H1 (cell line): Measurements from ENCODE around the gene ERFE. TPM values are rescaled to one million over a fixed set of nuclear protein-coding genes. Genes with fewer than 3 reads are reported as not detected.

Experiments used
- CTCF ChIA-PET: fragments of 300-600 bp; sonication (Branson Sonifier 250); formaldehyde crosslinking; loops from one replicate; lab custom pipeline; 2021; ENCODE audit not compliant: partially characterized antibody; lab: Charles Lee
- POLR2A ChIA-PET: fragments of 300-600 bp; sonication (Branson Sonifier 250); formaldehyde crosslinking; loops from one replicate; lab custom pipeline; 2021; ENCODE audit warnings: inconsistent platforms; ENCODE audit not compliant: partially characterized antibody; lab: Charles Lee
- DNase-seq, 2 experiments: peaks; one replicate each; pipeline versions ENCODE4 v3.0.0 to v3.0.0-alpha.2; 2010 to 2022; ENCODE audit warnings: low spot score in 2 of 2, low read depth in 1 of 2, mixed read lengths in 1 of 2
- FAIRE-seq: peaks from 2 replicates; lab custom pipeline; 2011; peaks lifted over from hg19 to GRCh38; lab: Jason Lieb, UNC
- H2AFZ ChIP-seq: 2 replicates; pipeline ENCODE4 v1.8.1; 2012; ENCODE audit warnings: low read length, inconsistent platforms
- H2AK5ac ChIP-seq: 2 replicates; pipeline ENCODE4 v1.6.1; 2013; ENCODE audit warnings: low read depth, low read length
- H2BK120ac ChIP-seq: replicated peaks from 2 replicates; pipeline ENCODE3; 2013; ENCODE audit warnings: low read depth, low read length, inconsistent platforms
- H2BK12ac ChIP-seq: 2 replicates; pipeline ENCODE4 v1.6.1; 2013; ENCODE audit warnings: low read depth, low read length
- H2BK15ac ChIP-seq: 2 replicates; pipeline ENCODE4 v1.6.1; 2013; ENCODE audit warnings: low read length
- H2BK20ac ChIP-seq: 2 replicates; pipeline ENCODE4 v1.6.1; 2013; ENCODE audit warnings: low read length
- H2BK5ac ChIP-seq: 2 replicates; pipeline ENCODE4 v1.6.1; 2013; ENCODE audit warnings: low read depth, low read length
- H3K14ac ChIP-seq: 2 replicates; pipeline ENCODE4 v1.6.1; 2013; ENCODE audit warnings: inconsistent platforms; ENCODE audit not compliant: insufficient read length
- H3K18ac ChIP-seq: 2 replicates; pipeline ENCODE4 v1.6.1; 2013; ENCODE audit warnings: low read length; ENCODE audit errors: extremely low read depth
- H3K23ac ChIP-seq: 2 replicates; pipeline ENCODE4 v1.6.1; 2013; ENCODE audit warnings: inconsistent platforms; ENCODE audit not compliant: insufficient read length
- H3K23me2 ChIP-seq: 2 replicates; pipeline ENCODE4 v1.6.1; 2013; ENCODE audit warnings: low read depth, low read length
- H3K27ac ChIP-seq: 2 replicates; pipeline ENCODE4 v1.6.1; 2011; ENCODE audit warnings: low read depth, low read length, inconsistent platforms
- H3K27me3 ChIP-seq, 4 experiments: replicated peaks in 1 of 4; 1 replicate in 1 of 4; 2 replicates in 3 of 4; pipeline versions ENCODE4 v1.6.1 to v1.8.1; 2011 to 2013; ENCODE audit warnings: low read length in 3 of 4, mild to moderate bottlenecking in 3 of 4, inconsistent platforms in 2 of 4, mixed read lengths in 2 of 4, moderate library complexity in 1 of 4; ENCODE audit not compliant: control insufficient read depth in 3 of 4, insufficient read depth in 3 of 4; ENCODE audit errors: extremely low read depth in 1 of 4
- H3K36me3 ChIP-seq, 4 experiments: 2 replicates each; pipeline versions ENCODE4 v1.6.1 to v1.8.1; 2011 to 2013; ENCODE audit warnings: mild to moderate bottlenecking in 4 of 4, low read length in 3 of 4, moderate library complexity in 2 of 4, control low read depth in 1 of 4, inconsistent platforms in 1 of 4; ENCODE audit not compliant: insufficient read depth in 4 of 4, control insufficient read depth in 2 of 4
- H3K4ac ChIP-seq: replicated peaks from 2 replicates; pipeline ENCODE3; 2013; ENCODE audit warnings: low read length, low read depth, mixed read lengths, inconsistent platforms; ENCODE audit not compliant: insufficient read length
- H3K4me1 ChIP-seq, 4 experiments: replicated peaks in 1 of 4; 1 replicate in 1 of 4; 2 replicates in 3 of 4; pipeline versions ENCODE4 v1.6.1 to v1.8.1; 2011 to 2013; ENCODE audit warnings: low read length in 3 of 4, inconsistent platforms in 2 of 4, mixed read lengths in 1 of 4; ENCODE audit not compliant: insufficient read depth in 4 of 4, control insufficient read depth in 3 of 4
- H3K4me2 ChIP-seq, 2 experiments: 2 replicates each; pipeline versions ENCODE4 v1.6.1 to v1.8.1; 2011 to 2013; ENCODE audit warnings: low read depth in 2 of 2, low read length in 2 of 2, control low read depth in 1 of 2, inconsistent platforms in 1 of 2, mild to moderate bottlenecking in 1 of 2; ENCODE audit not compliant: insufficient read depth in 1 of 2
- H3K4me3 ChIP-seq, 4 experiments: fragments of 200-600, 300-600 bp in 1 of 4; sonication (generic), shearing (Covaris generic), sonication (Bioruptor Twin) in 1 of 4; 2 replicates each; pipeline versions ENCODE4 v1.5.1 to v1.8.1; 2011 to 2016; ENCODE audit warnings: low read length in 4 of 4, low read depth in 3 of 4, control low read depth in 2 of 4, inconsistent platforms in 2 of 4, mild to moderate bottlenecking in 2 of 4, mixed read lengths in 1 of 4, moderate library complexity in 1 of 4; ENCODE audit not compliant: insufficient read depth in 2 of 4; ENCODE audit errors: extremely low read depth in 1 of 4
- H3K56ac ChIP-seq: replicated peaks from 2 replicates; pipeline ENCODE3; 2013; ENCODE audit warnings: low read depth, mild to moderate bottlenecking, mixed read lengths, low read length, inconsistent platforms; ENCODE audit not compliant: insufficient read length
- H3K79me1 ChIP-seq: 2 replicates; pipeline ENCODE4 v1.6.1; 2013; ENCODE audit warnings: low read depth, low read length, control low read depth
- H3K79me2 ChIP-seq, 2 experiments: 2 replicates each; pipeline versions ENCODE4 v1.6.1 to v1.8.1; 2012 to 2013; ENCODE audit warnings: low read length in 2 of 2, mild to moderate bottlenecking in 2 of 2, inconsistent platforms in 1 of 2; ENCODE audit not compliant: insufficient read depth in 2 of 2, control insufficient read depth in 1 of 2
- H3K9ac ChIP-seq, 4 experiments: replicated peaks in 1 of 4; 1 replicate in 1 of 4; 2 replicates in 3 of 4; pipeline versions ENCODE4 v1.6.1 to v1.8.1; 2011 to 2013; ENCODE audit warnings: low read depth in 3 of 4, low read length in 3 of 4, control low read depth in 2 of 4, mild to moderate bottlenecking in 2 of 4, moderate library complexity in 2 of 4, inconsistent platforms in 1 of 4; ENCODE audit errors: extremely low read depth in 1 of 4
- H3K9me3 ChIP-seq, 2 experiments: 2 replicates each; pipeline versions ENCODE4 v1.6.1 to v1.8.1; 2012 to 2013; ENCODE audit warnings: mild to moderate bottlenecking in 2 of 2, moderate library complexity in 2 of 2, control low read depth in 1 of 2, inconsistent platforms in 1 of 2, low read depth in 1 of 2, low read length in 1 of 2, mixed read lengths in 1 of 2; ENCODE audit not compliant: insufficient read depth in 2 of 2
- H4K20me1 ChIP-seq, 2 experiments: replicated peaks in 1 of 2; 2 replicates each; pipeline versions ENCODE3 to v1.8.1; 2011 to 2013; ENCODE audit warnings: inconsistent platforms in 2 of 2, low read length in 2 of 2, mild to moderate bottlenecking in 1 of 2; ENCODE audit not compliant: insufficient read depth in 2 of 2, control insufficient read depth in 1 of 2
- H4K5ac ChIP-seq: 2 replicates; pipeline ENCODE4 v1.6.1; 2013; ENCODE audit warnings: low read length, low read depth, mixed read lengths, inconsistent platforms; ENCODE audit not compliant: insufficient read length
- H4K8ac ChIP-seq: 2 replicates; pipeline ENCODE4 v1.8.0; 2013; ENCODE audit warnings: mild to moderate bottlenecking, moderate library complexity, low read length, inconsistent platforms; ENCODE audit not compliant: insufficient read depth; ENCODE audit errors: extremely low read depth
- H4K91ac ChIP-seq: replicated peaks from 2 replicates; pipeline ENCODE3; 2013; ENCODE audit warnings: low read length, mixed read lengths, inconsistent platforms; ENCODE audit not compliant: insufficient read length
- BRCA1 ChIP-seq: IDR thresholded peaks from 2 replicates; pipeline ENCODE4 v1.6.1; 2012; ENCODE audit warnings: low read depth, low read length, improper control_type of control experiment
- JUN ChIP-seq: IDR thresholded peaks from 2 replicates; pipeline ENCODE4 v1.6.1; 2011; ENCODE audit warnings: low read depth, mild to moderate bottlenecking, improper control_type of control experiment, low read length
- MAFK ChIP-seq: IDR thresholded peaks from 2 replicates; pipeline ENCODE4 v1.6.1; 2012; ENCODE audit warnings: low read depth, mild to moderate bottlenecking, improper control_type of control experiment, low read length
- NRF1 ChIP-seq: IDR thresholded peaks from 2 replicates; pipeline ENCODE4 v1.6.1; 2011; ENCODE audit warnings: mild to moderate bottlenecking, low read depth, low read length, improper control_type of control experiment
- POLR2A ChIP-seq, 2 experiments: IDR thresholded peaks; 1 replicate in 1 of 2; 2 replicates in 1 of 2; pipeline ENCODE4 v1.6.1; 2011; ENCODE audit warnings: low read depth in 2 of 2, low read length in 2 of 2, mild to moderate bottlenecking in 2 of 2; ENCODE audit errors: control extremely low read depth in 1 of 2
- RFX5 ChIP-seq: IDR thresholded peaks from 2 replicates; pipeline ENCODE4 v1.6.1; 2011; ENCODE audit warnings: low read depth, low read length, improper control_type of control experiment, borderline replicate concordance
- SAP30 ChIP-seq: fragments of 300-600 bp; sonication (generic); IDR thresholded peaks from 2 replicates; pipeline ENCODE4 v1.7.1; 2012; ENCODE audit warnings: low read length, moderate library complexity, mild to moderate bottlenecking, inconsistent platforms; ENCODE audit not compliant: insufficient read depth, insufficient replicate concordance
- SIX5 ChIP-seq: IDR thresholded peaks from 2 replicates; pipeline ENCODE4 v1.6.1; 2011; ENCODE audit warnings: mild to moderate bottlenecking, low read depth, low read length
- SUZ12 ChIP-seq: fragments of 200-600 bp; sonication (generic); IDR thresholded peaks from 2 replicates; pipeline ENCODE4 v1.6.1; 2012; ENCODE audit warnings: mild to moderate bottlenecking, inconsistent platforms, low read length, moderate library complexity, mixed read lengths
- TCF12 ChIP-seq: IDR thresholded peaks from 2 replicates; pipeline ENCODE4 v1.6.1; 2011; ENCODE audit warnings: low read depth, mild to moderate bottlenecking, low read length
- TEAD4 ChIP-seq: IDR thresholded peaks from 2 replicates; pipeline ENCODE4 v1.6.1; 2012; ENCODE audit warnings: low read depth, low read length, inconsistent platforms, mixed read lengths
- WGBS, 2 experiments: shearing (Covaris generic) in 1 of 2; methylation state at CpG; one replicate each; pipeline versions ENCODE4 v1.1.6 to v1.1.7; 2013 to 2015; ENCODE audit warnings: low lambda C conversion rate in 2 of 2, mixed read lengths in 2 of 2, inconsistent platforms in 1 of 2, low coverage in 1 of 2, missing lambda C conversion rate in 1 of 2; ENCODE audit not compliant: insufficient replicate concordance in 2 of 2, insufficient coverage in 1 of 2, insufficient read length in 1 of 2; ENCODE audit errors: extremely low coverage in 1 of 2, missing lambda C conversion rate in 1 of 2; 5-methylcytosine and 5-hydroxymethylcytosine counted together
- polyA plus RNA-seq, 7 experiments: library from polyadenylated mRNA; depleted of rRNA in 3 of 7; stranded (reverse) in 5 of 7; unstranded in 2 of 7; fragments of >200 nt in 5 of 7; fragments of 200-250 nt in 2 of 7; gene quantifications; 1 replicate in 5 of 7; 2 replicates in 1 of 7; 4 replicates in 1 of 7; pipeline versions ENCODE4 v1.2.1 to v1.2.3, GENCODE V29; 2011 to 2013; ENCODE audit warnings: missing spikeins in 2 of 7, mixed read lengths in 2 of 7
- total RNA-seq: library from RNA; stranded (reverse); fragmentation: NEBNext Ultra II Directional; extraction: Animal tissue kit (Norgen Biotek cat#: 25700); gene quantifications from 2 replicates; pipeline ENCODE4 v1.2.1, GENCODE V29; 2021
- TF ChIP-seq, protein P1 (sequence below): IDR thresholded peaks from 2 replicates; pipeline ENCODE4 v1.6.1; 2011; ENCODE audit warnings: low read depth, mild to moderate bottlenecking, low read length; ENCODE audit not compliant: insufficient read depth

The ERFE gene
- total and polyA plus RNA-seq, 2 of the 8 experiments (the other 6 are each of a cell fraction or from before 2014, with no cell fraction given), result 2.5 to 3.6 TPM

- no peak overlapping the region for H3K56ac ChIP-seq
- H3K27ac ChIP-seq, result no peak overlapping the region
- H3K4me1 ChIP-seq, result peaks cover 0 to 13% (median 0%) of the 10 kb centered on the region in 4 experiments; a peak in 2 of 7 replicates
- H3K4me3 ChIP-seq, result no peak overlapping the region
- H2BK5ac ChIP-seq, result 0 out of 2 replicates have a peak overlapping the region, but pooled peaks have one; percentile 6
- peaks cover 0 to 15% of the 10 kb centered on the region in 2 experiments for H4K20me1 ChIP-seq
- no peak overlapping the region for H2BK120ac ChIP-seq
- peak overlapping the region; percentile 39 for H4K8ac ChIP-seq
- 87% methylated on average over 22 of the region's 22 CpGs; no CpG with 5 or more reads in 1 of the 2 experiments for WGBS, 2 experiments
- H3K36me3 ChIP-seq, result no peaks in the 10 kb centered on the region; a peak in 1 of 8 replicates
- no peak overlapping the region for H3K14ac ChIP-seq
- ChIA-PET CTCF (interaction anchor here (1.0 to 5.3 kb wide), 2 partner anchors 10 to 13 kb away, joined by 3 to 41 read pairs; partner anchors contain the start of gene KLHL30), POLR2A (interaction anchor here (0.8 to 1.4 kb wide), 4 partner anchors 10 to 35 kb away, joined by 3 to 5 read pairs (median 3); no protein-coding TSS in a partner anchor)
- no peak overlapping the region for H3K23ac ChIP-seq
- no peak overlapping the region for H2AFZ ChIP-seq
- no peak overlapping the region for H3K18ac ChIP-seq
- no peak overlapping the region for H4K5ac ChIP-seq
- DNase-seq (no peak), FAIRE-seq (no peak)
- no peak overlapping the region for H3K4me2 ChIP-seq
- no peak overlapping the region for H3K9ac ChIP-seq
- H3K4ac ChIP-seq, result no peak overlapping the region
- H4K91ac ChIP-seq, result peak overlapping the region; percentile 15
- 0 out of 4 replicates have a peak, but pooled peaks cover 0 to 4% of the 10 kb centered on the region in 2 experiments for H3K9me3 ChIP-seq
- H2BK12ac ChIP-seq, result peak overlapping the region; percentile 68; the same call in 1 of the 2 replicates
- H2AK5ac ChIP-seq, result no peak overlapping the region
- H2BK15ac ChIP-seq, result 0 out of 2 replicates have a peak overlapping the region, but pooled peaks have one; percentile 48
- no peaks in the 10 kb centered on the region for H3K79me2 ChIP-seq
- no peak overlapping the region for H2BK20ac ChIP-seq
- no peaks in the 10 kb centered on the region for H3K79me1 ChIP-seq
- peaks cover 15% of the 10 kb centered on the region for H3K23me2 ChIP-seq
- no peaks in the 10 kb centered on the region for H3K27me3 ChIP-seq
- no peak for TF ChIP-seq JUN
- TF ChIP-seq RFX5, result no peak
- no peak for TF ChIP-seq SIX5
- TF ChIP-seq SUZ12, result no peak
- TF ChIP-seq MAFK, result no peak
- TF ChIP-seq, protein P1, sequence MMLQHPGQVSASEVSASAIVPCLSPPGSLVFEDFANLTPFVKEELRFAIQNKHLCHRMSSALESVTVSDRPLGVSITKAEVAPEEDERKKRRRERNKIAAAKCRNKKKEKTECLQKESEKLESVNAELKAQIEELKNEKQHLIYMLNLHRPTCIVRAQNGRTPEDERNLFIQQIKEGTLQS, result no peak
- no peak for TF ChIP-seq BRCA1
- TF ChIP-seq NRF1, result no peak
- TF ChIP-seq TCF12, result no peak
- TF ChIP-seq TEAD4, result no peak
- no peak for TF ChIP-seq POLR2A (IDR thresholded peaks at IDR 0.05; ENCODE audit: control extremely low read depth in 1 of 2, low read depth in 2 of 2, low read length in 2 of 2)
- no peak for TF ChIP-seq SAP30
Observed at GRCh38 chr2:238129166-238130010, 29.4 kb upstream of the ERFE start.
